Measurements from ENCODE around the gene ACP2. TPM values are rescaled to one million over a fixed set of nuclear protein-coding genes. Genes with fewer than 3 reads are reported as not detected.
A peak's percentile ranks its signal among the peaks of the same experiment; 100 is the strongest.

ACP2 gene
- total RNA-seq, 1 donor from 2014 or later: 54.8 TPM

DNA sequence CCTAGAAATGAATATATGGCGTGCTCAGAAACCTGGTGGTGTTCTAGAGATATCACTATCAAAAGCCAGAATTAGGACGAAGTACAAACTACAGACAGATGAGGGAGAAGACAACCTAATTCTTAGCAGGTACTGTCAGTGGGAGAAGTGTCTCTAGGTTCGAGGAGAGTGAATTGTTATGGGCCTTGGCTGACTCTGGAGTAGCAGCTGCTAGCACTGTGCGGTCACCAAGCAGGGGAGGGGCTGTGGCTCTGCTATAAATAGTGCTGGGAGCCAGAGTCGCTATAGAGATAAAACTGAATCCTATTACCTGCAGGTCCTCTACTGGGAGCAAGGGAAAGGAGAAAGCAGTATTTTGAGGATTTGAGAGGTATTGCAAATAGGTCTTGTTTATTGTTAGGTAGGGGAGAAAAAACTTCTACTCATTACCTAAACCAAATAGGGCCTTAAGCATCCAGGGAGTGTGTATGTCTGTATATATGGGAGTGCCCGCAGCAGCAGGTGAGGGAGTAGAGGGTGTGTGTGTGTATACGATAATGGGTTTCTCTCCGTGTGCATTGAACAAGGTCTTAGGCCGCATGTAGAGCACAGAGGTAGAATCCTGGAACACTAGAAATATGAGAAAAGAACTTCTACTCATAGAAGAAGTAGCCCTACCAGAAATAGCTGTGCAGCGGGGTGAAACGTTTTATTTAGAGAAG, 23.5 kb upstream of the ACP2 start:
- H3K4me3 ChIP-seq: no peak overlapping the region
- TF ChIP-seq, protein P1, sequence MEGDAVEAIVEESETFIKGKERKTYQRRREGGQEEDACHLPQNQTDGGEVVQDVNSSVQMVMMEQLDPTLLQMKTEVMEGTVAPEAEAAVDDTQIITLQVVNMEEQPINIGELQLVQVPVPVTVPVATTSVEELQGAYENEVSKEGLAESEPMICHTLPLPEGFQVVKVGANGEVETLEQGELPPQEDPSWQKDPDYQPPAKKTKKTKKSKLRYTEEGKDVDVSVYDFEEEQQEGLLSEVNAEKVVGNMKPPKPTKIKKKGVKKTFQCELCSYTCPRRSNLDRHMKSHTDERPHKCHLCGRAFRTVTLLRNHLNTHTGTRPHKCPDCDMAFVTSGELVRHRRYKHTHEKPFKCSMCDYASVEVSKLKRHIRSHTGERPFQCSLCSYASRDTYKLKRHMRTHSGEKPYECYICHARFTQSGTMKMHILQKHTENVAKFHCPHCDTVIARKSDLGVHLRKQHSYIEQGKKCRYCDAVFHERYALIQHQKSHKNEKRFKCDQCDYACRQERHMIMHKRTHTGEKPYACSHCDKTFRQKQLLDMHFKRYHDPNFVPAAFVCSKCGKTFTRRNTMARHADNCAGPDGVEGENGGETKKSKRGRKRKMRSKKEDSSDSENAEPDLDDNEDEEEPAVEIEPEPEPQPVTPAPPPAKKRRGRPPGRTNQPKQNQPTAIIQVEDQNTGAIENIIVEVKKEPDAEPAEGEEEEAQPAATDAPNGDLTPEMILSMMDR (IDR thresholded peaks at IDR 0.05): no peak
- TF ChIP-seq POLR2A (IDR thresholded peaks at IDR 0.05) (no peak), POLR2AphosphoS5 (IDR thresholded peaks at IDR 0.05; ENCODE audit: insufficient read depth in 1 of 2, low read depth in 1 of 2) (no peak)
- H3K27me3 ChIP-seq: no peaks in the 10 kb centered on the region
- peaks cover 39% of the 10 kb centered on the region for H3K4me1 ChIP-seq
- no peaks in the 10 kb centered on the region for H3K9me3 ChIP-seq
- DNase-seq (ENCODE audit: extremely low spot score in 2 of 2): no peak
- H3K36me3 ChIP-seq: peaks cover 3 to 24% of the 10 kb centered on the region in 2 donors
- intact Hi-C loops (cut with DNase I): no loop called here
- no peak overlapping the region for H3K27ac ChIP-seq

DNA sequence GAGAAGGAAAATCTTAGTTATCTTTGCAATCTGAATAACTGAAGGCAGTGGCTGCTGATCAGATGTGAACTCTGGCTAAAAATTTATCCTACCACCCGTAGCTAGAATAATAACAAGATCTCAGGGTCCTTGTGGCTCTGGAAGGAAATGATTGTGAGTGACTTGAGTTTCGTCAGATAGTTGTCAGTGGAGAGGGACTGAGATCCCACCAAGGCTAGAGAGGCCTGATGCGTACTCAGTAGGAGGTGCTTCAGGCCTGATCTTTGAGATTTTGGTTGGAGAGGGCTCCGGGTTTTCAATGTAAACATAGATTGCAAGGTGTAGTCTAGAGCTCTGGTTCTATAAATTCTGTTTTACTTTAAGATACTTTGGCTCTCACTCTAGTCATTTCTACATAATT, 22.7 kb upstream of the ACP2 start:
- no peaks in the 10 kb centered on the region for H3K27me3 ChIP-seq
- H3K36me3 ChIP-seq: peaks cover 0 to 16% of the 10 kb centered on the region in 2 donors
- peaks cover 39% of the 10 kb centered on the region for H3K4me1 ChIP-seq
- intact Hi-C loops (cut with DNase I): no loop called here
- H3K27ac ChIP-seq: peak overlapping the region; percentile 94
- TF ChIP-seq, protein P1 (IDR thresholded peaks at IDR 0.05): no peak
- TF ChIP-seq POLR2A (IDR thresholded peaks at IDR 0.05) (no peak), POLR2AphosphoS5 (IDR thresholded peaks at IDR 0.05; ENCODE audit: insufficient read depth in 1 of 2, low read depth in 1 of 2) (no peak)
- no peak for DNase-seq (ENCODE audit: extremely low spot score in 2 of 2)
- peak overlapping the region; percentile 71 to 84 for H3K4me3 ChIP-seq
- H3K9me3 ChIP-seq: no peaks in the 10 kb centered on the region

DNA sequence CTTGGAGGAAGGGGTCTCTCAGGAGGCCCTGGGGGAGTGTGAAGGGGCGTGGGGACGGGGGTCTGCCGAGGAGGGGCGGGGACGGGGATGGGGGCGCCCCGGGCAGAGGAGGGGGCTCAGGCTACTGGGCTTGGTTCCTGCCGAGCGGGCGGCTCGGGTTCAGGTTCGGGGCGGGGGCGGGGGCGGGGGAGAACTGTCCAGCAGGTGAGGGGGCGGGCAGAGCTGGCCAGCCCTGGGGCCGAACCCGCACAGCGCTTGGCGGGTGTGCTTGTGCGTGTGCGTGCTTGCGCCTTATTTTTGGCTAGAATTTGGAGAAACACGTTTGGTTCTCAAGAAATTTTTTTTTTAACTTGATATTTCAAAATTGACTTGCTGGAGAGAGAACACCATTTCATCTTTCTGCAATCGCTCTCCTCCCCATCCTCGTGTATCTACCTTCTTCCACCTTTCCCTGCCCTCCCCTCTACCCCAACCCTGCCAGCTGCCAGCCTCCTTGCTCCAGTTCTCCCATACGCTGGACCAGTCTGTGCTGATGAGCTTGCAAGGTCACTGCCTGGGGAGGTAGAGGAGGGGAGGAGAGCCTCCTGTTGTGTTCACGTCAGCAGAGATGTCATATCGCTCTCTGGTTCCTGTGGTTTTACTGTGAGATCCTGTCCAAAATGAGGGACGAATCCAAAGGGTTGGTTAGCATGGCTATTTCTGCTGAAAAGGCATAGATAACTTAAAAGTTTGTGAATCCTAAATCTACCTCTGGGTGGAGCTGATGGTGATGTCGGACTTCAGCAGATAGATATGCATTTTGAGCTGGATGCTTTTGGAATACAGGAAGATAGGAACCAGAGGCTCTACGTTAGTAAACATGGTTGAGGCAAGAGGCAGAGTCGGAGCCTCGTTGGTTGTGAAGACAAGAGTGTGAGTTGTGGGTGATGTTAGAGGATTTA, 22.0 kb upstream of the ACP2 start:
- intact Hi-C loops (cut with DNase I): no loop called here
- Histone ChIP-seq H3K27me3 (no peaks in the 10 kb centered on the region), H3K4me3 (peak overlapping the region; percentile 71 to 84), H3K4me1 (peaks cover 39% of the 10 kb centered on the region), H3K27ac (peak overlapping the region; percentile 94), H3K9me3 (no peaks in the 10 kb centered on the region), H3K36me3 (peaks cover 0 to 11% of the 10 kb centered on the region in 2 donors)
- DNase-seq (ENCODE audit: extremely low spot score in 2 of 2): no peak
- TF ChIP-seq POLR2A (IDR thresholded peaks at IDR 0.05) (no peak), POLR2AphosphoS5 (IDR thresholded peaks at IDR 0.05; ENCODE audit: insufficient read depth in 1 of 2, low read depth in 1 of 2) (no peak)
- TF ChIP-seq, protein P1 (IDR thresholded peaks at IDR 0.05): no peak

- intact Hi-C loops (cut with DNase I): no loop called here
- H3K4me1 ChIP-seq: peaks cover 39% of the 10 kb centered on the region
- DNase-seq (ENCODE audit: extremely low spot score in 2 of 2): no peak
These were observed 21.3 kb upstream of the ACP2 start, which contains the start of gene MADD for GRCh38 chr11:47269829-47270305. TSS of gene MADD (plus strand) at chr11:47270133.

More at GRCh38 chr11:47269829-47270305, 21.3 kb upstream of the ACP2 start, which contains the start of gene MADD:
- peaks cover 0 to 4% of the 10 kb centered on the region in 2 donors for H3K36me3 ChIP-seq
- H3K27ac ChIP-seq: peak within 1 kb of the TSS; percentile 94
- peak within 1 kb of the TSS; percentile 71 to 84 for H3K4me3 ChIP-seq
- H3K9me3 ChIP-seq: no peaks in the 10 kb centered on the region
- TF ChIP-seq, protein P1 (IDR thresholded peaks at IDR 0.05): no peak
- TF ChIP-seq POLR2AphosphoS5 (IDR thresholded peaks at IDR 0.05; ENCODE audit: insufficient read depth in 1 of 2, low read depth in 1 of 2) (peak in 1 of 2 donors; percentile 66), POLR2A (IDR thresholded peaks at IDR 0.05) (peak in 1 of 2 donors; percentile 25)
- no peaks in the 10 kb centered on the region for H3K27me3 ChIP-seq
